H1 (cell line): ENCODE data around the gene ADGRF1. TPM values are rescaled to one million over a fixed set of nuclear protein-coding genes. Genes with fewer than 3 reads are reported as not detected.

Source experiments
- CTCF ChIA-PET: fragments of 300-600 bp; sonication (Branson Sonifier 250); formaldehyde crosslinking; loops from one replicate; lab custom pipeline; 2021; ENCODE audit not compliant: partially characterized antibody; lab: Charles Lee
- POLR2A ChIA-PET: fragments of 300-600 bp; sonication (Branson Sonifier 250); formaldehyde crosslinking; loops from one replicate; lab custom pipeline; 2021; ENCODE audit warnings: inconsistent platforms; ENCODE audit not compliant: partially characterized antibody; lab: Charles Lee
- DNase-seq, 2 experiments: peaks; one replicate each; pipeline versions ENCODE4 v3.0.0 to v3.0.0-alpha.2; 2010 to 2022; ENCODE audit warnings: low spot score in 2 of 2, low read depth in 1 of 2, mixed read lengths in 1 of 2
- FAIRE-seq: peaks from 2 replicates; lab custom pipeline; 2011; peaks lifted over from hg19 to GRCh38; lab: Jason Lieb, UNC
- H2AFZ ChIP-seq: 2 replicates; pipeline ENCODE4 v1.8.1; 2012; ENCODE audit warnings: low read length, inconsistent platforms
- H2AK5ac ChIP-seq: 2 replicates; pipeline ENCODE4 v1.6.1; 2013; ENCODE audit warnings: low read depth, low read length
- H2BK120ac ChIP-seq: replicated peaks from 2 replicates; pipeline ENCODE3; 2013; ENCODE audit warnings: low read depth, low read length, inconsistent platforms
- H2BK12ac ChIP-seq: 2 replicates; pipeline ENCODE4 v1.6.1; 2013; ENCODE audit warnings: low read depth, low read length
- H2BK15ac ChIP-seq: 2 replicates; pipeline ENCODE4 v1.6.1; 2013; ENCODE audit warnings: low read length
- H2BK20ac ChIP-seq: 2 replicates; pipeline ENCODE4 v1.6.1; 2013; ENCODE audit warnings: low read length
- H2BK5ac ChIP-seq: 2 replicates; pipeline ENCODE4 v1.6.1; 2013; ENCODE audit warnings: low read depth, low read length
- H3K14ac ChIP-seq: 2 replicates; pipeline ENCODE4 v1.6.1; 2013; ENCODE audit warnings: inconsistent platforms; ENCODE audit not compliant: insufficient read length
- H3K18ac ChIP-seq: 2 replicates; pipeline ENCODE4 v1.6.1; 2013; ENCODE audit warnings: low read length; ENCODE audit errors: extremely low read depth
- H3K23ac ChIP-seq: 2 replicates; pipeline ENCODE4 v1.6.1; 2013; ENCODE audit warnings: inconsistent platforms; ENCODE audit not compliant: insufficient read length
- H3K23me2 ChIP-seq: 2 replicates; pipeline ENCODE4 v1.6.1; 2013; ENCODE audit warnings: low read depth, low read length
- H3K27ac ChIP-seq: 2 replicates; pipeline ENCODE4 v1.6.1; 2011; ENCODE audit warnings: low read depth, low read length, inconsistent platforms
- H3K27me3 ChIP-seq, 4 experiments: replicated peaks in 1 of 4; 1 replicate in 1 of 4; 2 replicates in 3 of 4; pipeline versions ENCODE4 v1.6.1 to v1.8.1; 2011 to 2013; ENCODE audit warnings: low read length in 3 of 4, mild to moderate bottlenecking in 3 of 4, inconsistent platforms in 2 of 4, mixed read lengths in 2 of 4, moderate library complexity in 1 of 4; ENCODE audit not compliant: control insufficient read depth in 3 of 4, insufficient read depth in 3 of 4; ENCODE audit errors: extremely low read depth in 1 of 4
- H3K36me3 ChIP-seq, 4 experiments: 2 replicates each; pipeline versions ENCODE4 v1.6.1 to v1.8.1; 2011 to 2013; ENCODE audit warnings: mild to moderate bottlenecking in 4 of 4, low read length in 3 of 4, moderate library complexity in 2 of 4, control low read depth in 1 of 4, inconsistent platforms in 1 of 4; ENCODE audit not compliant: insufficient read depth in 4 of 4, control insufficient read depth in 2 of 4
- H3K4ac ChIP-seq: replicated peaks from 2 replicates; pipeline ENCODE3; 2013; ENCODE audit warnings: low read length, low read depth, mixed read lengths, inconsistent platforms; ENCODE audit not compliant: insufficient read length
- H3K4me1 ChIP-seq, 4 experiments: replicated peaks in 1 of 4; 1 replicate in 1 of 4; 2 replicates in 3 of 4; pipeline versions ENCODE4 v1.6.1 to v1.8.1; 2011 to 2013; ENCODE audit warnings: low read length in 3 of 4, inconsistent platforms in 2 of 4, mixed read lengths in 1 of 4; ENCODE audit not compliant: insufficient read depth in 4 of 4, control insufficient read depth in 3 of 4
- H3K4me2 ChIP-seq, 2 experiments: 2 replicates each; pipeline versions ENCODE4 v1.6.1 to v1.8.1; 2011 to 2013; ENCODE audit warnings: low read depth in 2 of 2, low read length in 2 of 2, control low read depth in 1 of 2, inconsistent platforms in 1 of 2, mild to moderate bottlenecking in 1 of 2; ENCODE audit not compliant: insufficient read depth in 1 of 2
- H3K4me3 ChIP-seq, 4 experiments: fragments of 200-600, 300-600 bp in 1 of 4; sonication (generic), shearing (Covaris generic), sonication (Bioruptor Twin) in 1 of 4; 2 replicates each; pipeline versions ENCODE4 v1.5.1 to v1.8.1; 2011 to 2016; ENCODE audit warnings: low read length in 4 of 4, low read depth in 3 of 4, control low read depth in 2 of 4, inconsistent platforms in 2 of 4, mild to moderate bottlenecking in 2 of 4, mixed read lengths in 1 of 4, moderate library complexity in 1 of 4; ENCODE audit not compliant: insufficient read depth in 2 of 4; ENCODE audit errors: extremely low read depth in 1 of 4
- H3K56ac ChIP-seq: replicated peaks from 2 replicates; pipeline ENCODE3; 2013; ENCODE audit warnings: low read depth, mild to moderate bottlenecking, mixed read lengths, low read length, inconsistent platforms; ENCODE audit not compliant: insufficient read length
- H3K79me1 ChIP-seq: 2 replicates; pipeline ENCODE4 v1.6.1; 2013; ENCODE audit warnings: low read depth, low read length, control low read depth
- H3K79me2 ChIP-seq, 2 experiments: 2 replicates each; pipeline versions ENCODE4 v1.6.1 to v1.8.1; 2012 to 2013; ENCODE audit warnings: low read length in 2 of 2, mild to moderate bottlenecking in 2 of 2, inconsistent platforms in 1 of 2; ENCODE audit not compliant: insufficient read depth in 2 of 2, control insufficient read depth in 1 of 2
- H3K9ac ChIP-seq, 4 experiments: replicated peaks in 1 of 4; 1 replicate in 1 of 4; 2 replicates in 3 of 4; pipeline versions ENCODE4 v1.6.1 to v1.8.1; 2011 to 2013; ENCODE audit warnings: low read depth in 3 of 4, low read length in 3 of 4, control low read depth in 2 of 4, mild to moderate bottlenecking in 2 of 4, moderate library complexity in 2 of 4, inconsistent platforms in 1 of 4; ENCODE audit errors: extremely low read depth in 1 of 4
- H3K9me3 ChIP-seq, 2 experiments: 2 replicates each; pipeline versions ENCODE4 v1.6.1 to v1.8.1; 2012 to 2013; ENCODE audit warnings: mild to moderate bottlenecking in 2 of 2, moderate library complexity in 2 of 2, control low read depth in 1 of 2, inconsistent platforms in 1 of 2, low read depth in 1 of 2, low read length in 1 of 2, mixed read lengths in 1 of 2; ENCODE audit not compliant: insufficient read depth in 2 of 2
- H4K20me1 ChIP-seq, 2 experiments: replicated peaks in 1 of 2; 2 replicates each; pipeline versions ENCODE3 to v1.8.1; 2011 to 2013; ENCODE audit warnings: inconsistent platforms in 2 of 2, low read length in 2 of 2, mild to moderate bottlenecking in 1 of 2; ENCODE audit not compliant: insufficient read depth in 2 of 2, control insufficient read depth in 1 of 2
- H4K5ac ChIP-seq: 2 replicates; pipeline ENCODE4 v1.6.1; 2013; ENCODE audit warnings: low read length, low read depth, mixed read lengths, inconsistent platforms; ENCODE audit not compliant: insufficient read length
- H4K8ac ChIP-seq: 2 replicates; pipeline ENCODE4 v1.8.0; 2013; ENCODE audit warnings: mild to moderate bottlenecking, moderate library complexity, low read length, inconsistent platforms; ENCODE audit not compliant: insufficient read depth; ENCODE audit errors: extremely low read depth
- H4K91ac ChIP-seq: replicated peaks from 2 replicates; pipeline ENCODE3; 2013; ENCODE audit warnings: low read length, mixed read lengths, inconsistent platforms; ENCODE audit not compliant: insufficient read length
- E2F6 ChIP-seq: IDR thresholded peaks from 2 replicates; pipeline ENCODE4 v1.6.1; 2012; ENCODE audit warnings: inconsistent platforms
- KDM1A ChIP-seq: fragments of 200-600, 300-600 bp; sonication (generic); IDR thresholded peaks from 2 replicates; pipeline ENCODE4 v1.7.1; 2016; ENCODE audit warnings: mild to moderate bottlenecking, low read length, borderline replicate concordance
- MAX ChIP-seq: IDR thresholded peaks from 2 replicates; pipeline ENCODE4 v1.6.1; 2012; ENCODE audit warnings: inconsistent platforms
- RNF2 ChIP-seq: fragments of 200-900, 300-1000 bp; sonication (generic); IDR thresholded peaks from 2 replicates; pipeline ENCODE4 v1.7.1; 2016; ENCODE audit warnings: borderline replicate concordance, low read depth, mild to moderate bottlenecking, antibody characterized with exemption, low read length; ENCODE audit not compliant: poor library complexity, severe bottlenecking; ENCODE audit errors: missing control alignments
- SIN3A ChIP-seq, 2 experiments: IDR thresholded peaks in 1 of 2; conservative IDR thresholded peaks in 1 of 2; 2 replicates each; pipeline ENCODE4 v1.6.1; 2011 to 2012; ENCODE audit warnings: low read length in 2 of 2, improper control_type of control experiment in 1 of 2, low read depth in 1 of 2, mild to moderate bottlenecking in 1 of 2
- SP1 ChIP-seq: IDR thresholded peaks from 2 replicates; pipeline ENCODE4 v1.6.1; 2011; ENCODE audit warnings: low read depth, low read length
- SP2 ChIP-seq: IDR thresholded peaks from 2 replicates; pipeline ENCODE4 v1.6.1; 2012; ENCODE audit warnings: mild to moderate bottlenecking, low read length, inconsistent platforms
- SP4 ChIP-seq: IDR thresholded peaks from 2 replicates; pipeline ENCODE4 v1.6.1; 2012; ENCODE audit warnings: low read length, inconsistent platforms
- YY1 ChIP-seq: IDR thresholded peaks from 2 replicates; pipeline ENCODE4 v1.6.1; 2011; ENCODE audit warnings: low read depth, mild to moderate bottlenecking, low read length
- WGBS, 2 experiments: shearing (Covaris generic) in 1 of 2; methylation state at CpG; one replicate each; pipeline versions ENCODE4 v1.1.6 to v1.1.7; 2013 to 2015; ENCODE audit warnings: low lambda C conversion rate in 2 of 2, mixed read lengths in 2 of 2, inconsistent platforms in 1 of 2, low coverage in 1 of 2, missing lambda C conversion rate in 1 of 2; ENCODE audit not compliant: insufficient replicate concordance in 2 of 2, insufficient coverage in 1 of 2, insufficient read length in 1 of 2; ENCODE audit errors: extremely low coverage in 1 of 2, missing lambda C conversion rate in 1 of 2; 5-methylcytosine and 5-hydroxymethylcytosine counted together
- polyA plus RNA-seq, 7 experiments: library from polyadenylated mRNA; depleted of rRNA in 3 of 7; stranded (reverse) in 5 of 7; unstranded in 2 of 7; fragments of >200 nt in 5 of 7; fragments of 200-250 nt in 2 of 7; gene quantifications; 1 replicate in 5 of 7; 2 replicates in 1 of 7; 4 replicates in 1 of 7; pipeline versions ENCODE4 v1.2.1 to v1.2.3, GENCODE V29; 2011 to 2013; ENCODE audit warnings: missing spikeins in 2 of 7, mixed read lengths in 2 of 7
- total RNA-seq: library from RNA; stranded (reverse); fragmentation: NEBNext Ultra II Directional; extraction: Animal tissue kit (Norgen Biotek cat#: 25700); gene quantifications from 2 replicates; pipeline ENCODE4 v1.2.1, GENCODE V29; 2021

ADGRF1 gene
- total and polyA plus RNA-seq, 2 of the 8 experiments (the other 6 are each of a cell fraction or from before 2014, with no cell fraction given) = not detected

- Histone ChIP-seq H2BK12ac (no peak overlapping the region), H3K79me2 (no peaks in the 10 kb centered on the region), H2AK5ac (no peak overlapping the region), H3K4me2 (no peak overlapping the region), H3K27ac (no peak overlapping the region), H4K5ac (no peak overlapping the region), H3K36me3 (no peaks in the 10 kb centered on the region), H4K20me1 (no peaks in the 10 kb centered on the region), H2BK15ac (no peak overlapping the region), H3K27me3 (no peaks in the 10 kb centered on the region), H2BK120ac (no peak overlapping the region), H3K23me2 (no peaks in the 10 kb centered on the region), H3K56ac (no peak overlapping the region), H3K4ac (no peak overlapping the region), H3K4me1 (no peaks in the 10 kb centered on the region), H3K14ac (no peak overlapping the region), H3K4me3 (no peak overlapping the region), H3K9ac (no peak overlapping the region), H3K79me1 (no peaks in the 10 kb centered on the region), H3K23ac (no peak overlapping the region), H2BK5ac (no peak overlapping the region), H3K18ac (no peak overlapping the region), H3K9me3 (no peaks in the 10 kb centered on the region), H4K91ac (no peak overlapping the region), H2BK20ac (no peak overlapping the region), H2AFZ (no peak overlapping the region), H4K8ac (no peak overlapping the region)
- FAIRE-seq (no peak), DNase-seq (no peak)
- POLR2A ChIA-PET = no interaction called here
- TF ChIP-seq YY1 (no peak), SIN3A (conservative IDR thresholded peaks at IDR 0.05 in 1 of 2, IDR thresholded peaks at IDR 0.05 in 1 of 2; ENCODE audit: low read depth in 1 of 2, low read length in 2 of 2) (no peak), KDM1A (no peak), MAX (no peak), SP2 (no peak), RNF2 (no peak), SP1 (no peak), E2F6 (no peak), SP4 (no peak)
- CTCF ChIA-PET = interaction anchor here (0.5 kb wide), 1 partner anchor 101 kb away, joined by 4 read pairs; no protein-coding TSS in a partner anchor
- WGBS, 2 experiments = 88% methylated on average over 3 of the region's 3 CpGs; no CpG with 5 or more reads in 1 of the 2 experiments
These were observed 37.7 kb downstream of the ADGRF1 start for GRCh38 chr6:47004463-47004862.
